Activated T-cell treated with anti-CD3 and anti-CD28 coated beads for 4 hours (primary cell): Measurements from ENCODE around the gene RAG1.
"Not testable (repeated sequence)": the region's sequence is repeated elsewhere in the genome, so short reads cannot be mapped to it uniquely, and the experiment has no call there.

Source experiments
- DNase-seq: peaks from one replicate; pipeline ENCODE4 v3.0.0-alpha.2; 2020

Gene RAG1

GRCh38 chr11:36567694-36568093 is at the start of gene RAG1:
TSS of gene RAG1 (plus strand) at chr11:36568007. CDS start at chr11:36573305, 5,298 bp downstream.
- no peak for DNase-seq

- DNase-seq, result no peak
Measured at GRCh38 chr11:36530840-36531239, 37.0 kb upstream of the RAG1 start.

DNA sequence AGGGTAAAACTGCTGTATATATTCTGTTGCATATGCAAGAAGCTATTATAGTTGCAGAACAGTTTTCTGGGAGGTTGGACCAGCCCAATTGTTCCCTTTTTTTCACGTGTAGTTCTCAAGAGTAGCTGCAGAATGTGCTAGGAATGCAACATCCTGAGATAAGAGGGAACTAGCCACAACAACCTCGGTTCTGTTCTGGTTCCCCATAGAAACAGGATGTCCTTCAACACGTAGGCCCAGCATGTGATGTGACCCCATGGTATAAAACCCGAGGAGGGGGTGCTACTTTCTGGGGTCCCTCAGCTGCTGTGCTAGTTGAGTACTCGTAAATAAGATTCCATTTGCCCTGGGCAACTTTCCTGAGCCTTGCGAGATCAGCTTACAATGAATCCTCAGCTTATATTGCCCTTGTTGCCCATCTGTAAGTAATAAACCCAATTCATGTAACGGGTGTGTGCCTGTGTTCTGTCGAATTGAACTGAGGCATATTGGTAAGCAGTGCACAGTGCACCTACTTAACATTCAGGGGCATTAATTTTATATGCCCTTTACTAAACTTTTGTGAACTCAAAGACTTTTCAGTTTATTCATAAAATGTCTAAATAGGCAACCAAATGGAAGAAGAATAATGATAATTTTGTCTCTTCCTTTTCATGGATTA is 34.7 kb upstream of the RAG1 start:
- DNase-seq, result no peak

DNA sequence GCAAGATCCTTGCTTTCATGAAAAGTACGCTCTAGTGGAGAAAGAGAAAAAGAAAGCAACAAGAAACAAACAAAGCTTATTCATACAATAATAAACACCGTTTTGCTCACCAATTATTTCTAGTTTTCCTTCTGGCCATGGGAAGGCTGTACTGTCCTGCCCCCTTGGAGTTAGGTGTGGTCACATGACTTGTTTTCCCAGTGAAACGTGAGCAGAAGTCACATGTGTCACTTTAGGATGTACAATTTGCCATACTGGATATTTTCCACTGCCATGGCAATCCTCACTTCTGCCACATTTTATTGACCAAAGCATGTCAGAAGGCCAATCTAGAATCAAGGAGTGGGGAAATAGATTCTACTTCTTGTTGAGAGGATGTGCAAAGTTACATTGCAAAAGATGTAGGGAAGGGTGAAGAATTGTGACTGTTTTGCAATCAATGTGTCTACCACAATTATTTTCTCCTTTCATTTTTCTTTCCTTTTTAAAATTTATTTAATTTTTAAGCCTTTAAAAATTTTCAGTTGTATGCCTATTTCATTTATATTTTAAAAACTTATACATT is 33.4 kb upstream of the RAG1 start:
- DNase-seq, result no peak

- DNase-seq, result no peak
Measured at GRCh38 chr11:36540998-36541397, 26.8 kb upstream of the RAG1 start.

DNA sequence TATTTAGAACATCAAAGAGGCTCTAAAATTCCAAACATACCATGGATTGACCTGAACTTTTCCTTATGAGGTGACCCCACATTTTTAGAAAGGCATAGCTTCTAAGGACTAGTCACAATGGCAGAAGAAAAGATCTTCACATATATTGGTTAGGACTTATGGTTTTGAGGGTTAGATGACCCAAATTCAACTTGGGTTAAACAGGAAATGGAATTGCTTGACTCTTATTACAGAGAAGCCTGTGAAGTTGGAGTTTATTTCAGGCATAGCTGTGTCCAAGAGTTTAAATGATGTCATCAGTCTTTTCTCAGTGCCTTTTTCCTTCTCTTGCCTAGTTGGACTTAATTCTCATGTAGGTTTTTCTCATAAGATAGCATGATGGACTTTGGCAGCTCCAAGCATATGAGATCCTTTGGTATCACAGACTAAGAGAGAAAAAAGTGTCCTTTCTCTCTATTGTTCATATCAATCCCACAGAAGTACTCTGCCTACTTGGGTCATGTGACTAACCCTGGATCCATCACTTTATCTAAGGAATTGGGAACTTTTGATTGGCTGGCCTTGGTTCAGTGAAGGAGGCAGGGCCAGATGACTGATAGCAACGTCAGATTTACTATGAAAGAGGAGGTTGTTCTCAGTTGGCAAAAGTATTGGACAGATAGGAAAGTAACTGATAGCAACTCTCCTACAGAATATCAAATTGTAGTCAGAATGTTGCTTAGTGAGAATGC is 17.3 kb upstream of the RAG1 start:
- no peak for DNase-seq

- not testable (repeated sequence) for DNase-seq
Measured at GRCh38 chr11:36557390-36557789, 10.4 kb upstream of the RAG1 start.

DNA sequence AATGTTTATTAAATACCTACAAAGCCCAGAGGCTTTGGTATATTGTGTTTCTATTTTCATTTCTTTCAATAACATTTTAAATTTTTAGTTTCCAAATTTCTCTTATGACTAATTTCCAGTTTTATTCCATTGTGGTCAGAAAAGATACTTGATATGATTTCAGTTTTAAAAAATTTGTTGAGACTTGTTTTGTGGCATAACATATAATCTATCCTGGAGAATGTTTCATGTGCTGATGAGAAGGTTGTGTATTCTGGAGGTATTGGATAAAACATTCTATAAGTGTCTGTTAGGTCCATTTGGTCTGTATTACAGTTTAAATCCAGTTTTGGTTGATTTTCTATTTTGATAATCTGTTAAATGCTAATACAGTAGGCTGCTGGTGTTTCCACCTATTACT is 9.8 kb upstream of the RAG1 start:
- DNase-seq, result no peak

GRCh38 chr11:36558571-36559413 is 9.0 kb upstream of the RAG1 start:
- DNase-seq, result no peak

- no peak for DNase-seq
Measured at GRCh38 chr11:36564376-36565030, 3.3 kb upstream of the RAG1 start.

DNA sequence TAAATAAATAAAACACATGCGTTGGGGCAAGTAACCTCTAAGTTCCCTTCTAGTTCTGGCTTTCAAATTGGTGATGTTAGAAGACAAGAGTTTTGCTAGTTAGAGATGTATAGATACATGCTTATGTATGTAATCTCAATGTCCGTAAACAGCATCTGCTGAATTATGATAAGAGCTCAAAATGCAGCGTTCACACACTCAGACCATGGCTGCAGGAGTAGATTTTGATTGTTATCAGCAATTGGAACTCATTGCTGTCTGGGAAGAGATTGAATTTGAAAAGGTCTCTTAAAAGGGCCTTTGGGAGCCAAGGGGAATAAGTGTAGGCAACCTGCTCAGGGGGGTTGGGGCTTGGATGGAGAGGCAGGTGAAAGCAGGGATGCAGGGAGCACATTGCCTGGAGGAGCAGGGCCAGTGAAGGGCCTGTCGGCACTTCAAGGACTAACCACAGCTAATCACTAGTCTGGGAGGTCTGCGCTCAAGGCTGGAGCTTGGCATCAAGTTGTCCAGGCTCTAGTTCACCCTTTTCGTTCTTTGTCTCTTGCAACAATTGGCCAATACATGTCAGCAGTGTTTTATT is 2.7 kb upstream of the RAG1 start:
- no peak for DNase-seq

DNA sequence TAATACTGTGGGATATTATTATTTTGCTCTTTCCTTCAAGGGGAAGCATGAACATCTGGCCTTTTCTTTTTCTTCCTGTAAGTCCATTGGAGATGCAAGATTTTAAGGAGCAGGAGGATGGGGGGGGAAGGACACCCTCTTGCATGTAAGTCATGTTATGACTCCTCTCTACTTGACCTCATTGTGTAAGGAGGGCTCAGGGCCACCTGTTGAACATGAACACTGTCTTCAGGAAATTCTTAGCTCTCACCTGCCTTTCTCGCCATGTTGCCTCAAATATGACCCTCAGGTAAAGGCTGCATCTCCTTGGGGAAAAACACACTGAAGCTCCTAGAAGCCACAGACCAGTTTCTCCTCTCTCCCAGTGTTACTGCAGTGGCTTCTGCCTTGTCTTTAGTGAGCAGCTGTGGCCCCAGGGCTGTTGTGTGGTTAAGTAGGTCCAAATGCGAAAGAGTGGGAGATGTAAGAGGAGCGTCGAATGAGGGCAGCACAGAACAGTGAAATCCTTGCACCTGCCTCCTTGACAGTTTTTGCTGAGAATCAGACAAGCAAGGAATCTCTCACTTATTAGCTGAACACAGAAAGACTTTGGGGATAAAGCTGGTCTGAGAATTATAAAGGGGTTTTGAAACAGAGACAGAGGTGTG is 1.3 kb upstream of the RAG1 start:
- DNase-seq, result no peak

GRCh38 chr11:36569095-36569494 is 1.3 kb downstream of the RAG1 start:
- no peak for DNase-seq

- no peak for DNase-seq
Measured at GRCh38 chr11:36574486-36574885, 6.7 kb downstream of the RAG1 start.

DNA sequence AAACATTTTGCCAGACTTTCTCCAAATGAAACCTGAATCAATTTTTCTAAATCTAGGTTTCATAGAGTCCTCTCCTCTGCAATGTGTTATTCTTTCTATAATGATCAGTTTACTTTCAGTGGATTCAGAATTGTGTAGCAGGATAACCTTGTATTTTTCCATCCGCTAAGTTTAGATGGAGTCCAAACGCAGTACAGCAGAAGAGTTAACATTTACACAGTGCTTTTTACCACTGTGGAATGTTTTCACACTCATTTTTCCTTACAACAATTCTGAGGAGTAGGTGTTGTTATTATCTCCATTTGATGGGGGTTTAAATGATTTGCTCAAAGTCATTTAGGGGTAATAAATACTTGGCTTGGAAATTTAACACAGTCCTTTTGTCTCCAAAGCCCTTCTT is 9.6 kb downstream of the RAG1 start:
- DNase-seq, result no peak

- DNase-seq, result no peak
Measured at GRCh38 chr11:36577859-36578258, 10.1 kb downstream of the RAG1 start.

DNA sequence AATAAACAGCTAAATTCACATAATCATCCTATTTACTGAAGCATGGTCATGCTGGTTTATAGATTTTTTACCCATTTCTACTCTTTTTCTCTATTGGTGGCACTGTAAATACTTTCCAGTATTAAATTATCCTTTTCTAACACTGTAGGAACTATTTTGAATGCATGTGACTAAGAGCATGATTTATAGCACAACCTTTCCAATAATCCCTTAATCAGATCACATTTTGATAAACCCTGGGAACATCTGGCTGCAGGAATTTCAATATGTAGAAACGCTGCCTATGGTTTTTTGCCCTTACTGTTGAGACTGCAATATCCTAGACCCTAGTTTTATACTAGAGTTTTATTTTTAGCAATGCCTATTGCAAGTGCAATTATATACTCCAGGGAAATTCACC is 10.7 kb downstream of the RAG1 start:
- DNase-seq, result no peak

DNA sequence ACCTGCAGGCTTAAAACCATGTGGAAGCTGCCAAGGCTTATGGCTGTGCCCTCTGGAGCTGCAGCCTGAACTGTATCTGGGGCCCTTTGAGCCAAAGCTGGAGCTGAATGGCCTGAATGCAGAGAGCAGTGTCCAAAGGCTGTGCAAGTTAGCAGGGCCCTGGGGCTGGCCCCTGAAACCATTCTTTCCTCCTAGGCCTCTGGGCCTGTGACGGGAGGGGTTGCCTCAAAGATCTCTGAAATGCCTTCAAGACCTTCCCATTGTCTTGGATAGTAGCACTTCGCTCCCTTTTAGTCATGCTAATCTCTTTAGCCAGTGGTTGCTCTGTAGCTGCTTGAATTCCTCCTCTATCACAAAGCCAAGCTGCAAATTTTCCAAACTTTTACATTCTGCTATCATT is 13.7 kb downstream of the RAG1 start:
- DNase-seq, result no peak

GRCh38 chr11:36583667-36584066 is 15.9 kb downstream of the RAG1 start:
- no peak for DNase-seq

- DNase-seq, result no peak
Measured at GRCh38 chr11:36586543-36586942, 18.7 kb downstream of the RAG1 start.

DNA sequence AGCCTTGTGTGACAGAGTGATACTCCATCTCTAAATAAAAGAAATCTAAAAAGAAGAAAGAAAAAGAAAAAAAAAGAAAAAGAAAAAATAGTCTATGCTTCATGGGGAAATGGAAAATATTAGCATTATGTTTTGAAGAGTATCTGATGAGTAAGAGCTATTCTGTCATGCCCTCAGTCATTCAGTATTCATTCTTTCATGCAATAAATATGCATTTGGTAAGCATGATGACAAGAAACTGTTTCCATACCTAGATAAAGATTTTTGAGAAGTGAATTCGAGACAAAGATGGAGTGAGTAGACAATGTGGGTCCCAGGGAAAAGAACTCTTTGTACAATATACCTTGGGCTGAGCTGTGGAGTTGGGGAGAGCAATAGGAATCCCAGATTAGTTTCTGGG is 20.3 kb downstream of the RAG1 start:
- no peak for DNase-seq

- DNase-seq, result no peak
Measured at GRCh38 chr11:36590513-36590912, 22.7 kb downstream of the RAG1 start.
